Esophagus (tissue), 2 donors: Measurements from ENCODE around the gene LHFPL3. TPM values are rescaled to one million over a fixed set of nuclear protein-coding genes. Genes with fewer than 3 reads are reported as not detected.
A peak's percentile ranks its signal among the peaks of the same experiment; 100 is the strongest.
"Not testable (repeated sequence)": the region's sequence is repeated elsewhere in the genome, so short reads cannot be mapped to it uniquely, and the experiment has no call there.

Experiments used
- H3K27ac ChIP-seq, 2 donors: one replicate each; pipeline ENCODE4 v1.5.1; 2013; ENCODE audit warnings: low read depth in 2 of 2, mild to moderate bottlenecking in 2 of 2, inconsistent platforms in 1 of 2, low read length in 1 of 2, moderate library complexity in 1 of 2
- H3K27me3 ChIP-seq, 2 donors: one replicate each; pipeline ENCODE4 v1.6.1; 2013; ENCODE audit warnings: low read length in 2 of 2, control low read depth in 1 of 2, mild to moderate bottlenecking in 1 of 2; ENCODE audit not compliant: insufficient read depth in 2 of 2, control insufficient read depth in 1 of 2
- H3K36me3 ChIP-seq, 2 donors: one replicate each; pipeline ENCODE4 v1.6.1; 2013; ENCODE audit warnings: low read length in 1 of 2; ENCODE audit not compliant: control insufficient read depth in 2 of 2, insufficient read depth in 2 of 2
- H3K4me1 ChIP-seq, 2 donors: one replicate each; pipeline ENCODE4 v1.6.1; 2013; ENCODE audit warnings: low read length in 1 of 2; ENCODE audit not compliant: control insufficient read depth in 2 of 2, insufficient read depth in 2 of 2
- H3K4me3 ChIP-seq, 2 donors: one replicate each; pipeline ENCODE4 v1.5.1; 2013; ENCODE audit warnings: low read length in 2 of 2, mild to moderate bottlenecking in 2 of 2, low read depth in 1 of 2, moderate library complexity in 1 of 2
- H3K9me3 ChIP-seq, 2 donors: one replicate each; pipeline ENCODE4 v1.6.1; 2013; ENCODE audit warnings: mild to moderate bottlenecking in 2 of 2, low read depth in 1 of 2, low read length in 1 of 2, moderate library complexity in 1 of 2; ENCODE audit not compliant: control insufficient read depth in 2 of 2, insufficient read depth in 1 of 2
- WGBS, 2 donors: extraction: QIAGEN DNeasy Blood & Tissue Kit; methylation state at CpG; one replicate each; pipeline ENCODE4 v1.1.7; 2013; 5-methylcytosine and 5-hydroxymethylcytosine counted together
- polyA plus RNA-seq, 2 donors: library from polyadenylated mRNA; stranded (reverse); fragments of 200-250 nt; gene quantifications; one replicate each; pipeline ENCODE4 v1.2.3, GENCODE V29; 2013
- donor health status: healthy with polysubstance abuse.
- donor health status: Bipolar disorder and iron deficiency.

Gene LHFPL3
- polyA plus RNA-seq, 2 donors, result not detected

GRCh38 chr7:104937489-104937888 is 609.1 kb downstream of the LHFPL3 start:
- not testable (repeated sequence) for H3K27ac ChIP-seq, H3K4me1 ChIP-seq, H3K4me3 ChIP-seq, H3K9me3 ChIP-seq, H3K27me3 ChIP-seq, H3K36me3 ChIP-seq
- WGBS, 2 donors, result 95 to 98% methylated on average over 6 of the region's 6 CpGs

GRCh38 chr7:104938741-104939390 is 610.5 kb downstream of the LHFPL3 start:
- WGBS, 2 donors, result 90 to 96% methylated on average over 1 of the region's 1 CpG
- no peaks in the 10 kb centered on the region for H3K36me3 ChIP-seq
- no peaks in the 10 kb centered on the region for H3K27me3 ChIP-seq
- no peaks in the 10 kb centered on the region for H3K9me3 ChIP-seq
- no peak overlapping the region for H3K4me3 ChIP-seq
- H3K4me1 ChIP-seq, result peaks cover 0 to 7% of the 10 kb centered on the region in 2 donors
- H3K27ac ChIP-seq, result no peak overlapping the region

- WGBS, 2 donors, result 95 to 96% methylated on average over 42 to 43 of the region's 43 CpGs
- Histone ChIP-seq H3K4me1 (peaks cover 0 to 7% of the 10 kb centered on the region in 2 donors), H3K4me3 (no peak overlapping the region), H3K27me3 (no peaks in the 10 kb centered on the region), H3K9me3 (no peaks in the 10 kb centered on the region), H3K36me3 (no peaks in the 10 kb centered on the region), H3K27ac (no peak overlapping the region)
Observed at GRCh38 chr7:104940023-104940710, 611.8 kb downstream of the LHFPL3 start.

DNA sequence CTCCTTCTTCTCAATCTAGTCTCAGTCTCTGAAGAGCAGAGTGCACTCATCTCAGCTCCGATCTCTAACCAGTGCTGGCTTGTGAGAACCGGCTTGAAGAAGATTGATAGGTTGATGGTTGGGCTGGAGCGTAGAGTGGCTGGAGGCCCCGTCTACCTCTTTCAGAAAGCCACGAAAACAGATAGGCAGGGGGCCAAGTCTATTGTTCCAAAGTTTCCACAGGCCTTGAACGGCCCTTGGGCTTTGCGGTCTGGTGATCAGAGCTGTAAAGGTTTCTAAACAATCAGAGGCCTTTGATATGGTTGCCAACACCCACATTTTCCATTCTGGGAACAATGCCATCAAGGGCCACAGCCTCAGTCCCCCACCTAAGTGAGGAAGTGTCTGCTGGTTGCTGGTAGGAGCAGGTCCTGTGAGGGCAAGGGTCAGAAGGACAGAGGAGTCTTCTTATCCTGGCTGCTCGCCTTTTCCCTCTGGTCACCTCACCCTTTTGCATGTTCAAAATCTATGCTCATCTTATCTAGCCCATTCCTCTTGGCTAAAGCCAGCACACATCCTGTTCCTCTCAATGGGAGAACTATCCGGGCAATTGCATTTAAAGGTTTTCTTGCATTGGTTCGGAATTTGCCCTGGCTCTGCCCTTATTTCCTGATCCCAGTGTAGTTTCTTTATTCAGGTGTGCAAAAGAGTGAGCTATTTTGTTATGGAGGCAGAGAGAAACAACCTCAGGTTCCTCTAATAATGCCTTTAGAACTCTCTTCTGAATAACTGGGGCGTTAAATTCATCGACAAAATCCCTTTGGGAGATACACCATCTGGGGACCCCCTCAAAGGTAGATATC is 615.3 kb downstream of the LHFPL3 start:
- 21 to 23% methylated on average over 12 of the region's 12 CpGs for WGBS, 2 donors
- H3K27me3 ChIP-seq, result no peaks in the 10 kb centered on the region
- no peak overlapping the region for H3K4me3 ChIP-seq
- no peaks in the 10 kb centered on the region for H3K36me3 ChIP-seq
- H3K27ac ChIP-seq, result peak overlapping the region; percentile 71 to 89
- H3K9me3 ChIP-seq, result no peaks in the 10 kb centered on the region
- H3K4me1 ChIP-seq, result peaks cover 0 to 7% of the 10 kb centered on the region in 2 donors

DNA sequence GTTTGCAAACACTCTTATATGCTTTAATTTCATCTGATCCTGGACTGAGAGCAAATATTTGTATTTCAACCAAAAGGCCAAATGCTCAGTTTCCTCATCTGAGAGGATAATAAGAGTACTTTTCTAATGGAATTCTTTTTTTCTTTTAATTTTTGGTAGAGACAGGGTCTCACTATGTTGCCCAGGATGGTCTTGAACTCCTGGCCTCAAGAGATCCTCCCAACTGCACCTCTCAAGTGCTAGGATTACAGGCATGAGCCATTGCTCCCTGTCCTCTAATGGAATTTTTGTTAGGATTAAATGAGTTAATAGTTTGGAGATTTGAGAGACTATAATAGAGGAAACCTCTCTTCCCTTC is 617.2 kb downstream of the LHFPL3 start:
- H3K4me1 ChIP-seq, result peaks cover 0 to 7% of the 10 kb centered on the region in 2 donors
- peak overlapping the region; percentile 71 to 89 for H3K27ac ChIP-seq
- H3K4me3 ChIP-seq, result no peak overlapping the region

DNA sequence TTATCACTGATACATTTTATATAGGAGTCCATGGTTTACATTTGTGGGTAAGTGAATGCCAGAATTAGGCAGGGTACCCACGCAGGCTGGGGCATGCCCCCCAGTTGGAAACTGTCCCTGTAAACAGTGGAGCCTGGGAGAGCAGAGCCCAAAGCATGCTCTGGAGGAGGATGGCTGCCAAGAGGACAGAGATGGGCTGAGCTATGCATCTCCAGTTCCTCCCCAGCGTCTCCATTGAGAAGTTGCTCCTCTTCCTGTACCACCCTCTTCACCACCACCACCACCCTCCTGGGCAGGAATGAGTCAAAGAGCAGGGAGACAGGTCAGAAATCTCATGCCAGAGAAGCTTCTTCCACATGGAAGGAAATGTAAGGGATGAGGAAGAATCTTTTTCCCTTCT is 617.9 kb downstream of the LHFPL3 start:
- Histone ChIP-seq H3K36me3 (no peaks in the 10 kb centered on the region), H3K4me3 (no peak overlapping the region), H3K27ac (peak overlapping the region; percentile 71 to 93), H3K27me3 (no peaks in the 10 kb centered on the region), H3K9me3 (no peaks in the 10 kb centered on the region), H3K4me1 (peaks cover 0 to 7% of the 10 kb centered on the region in 2 donors)
- 22 to 29% methylated on average over 2 of the region's 2 CpGs for WGBS, 2 donors

More for the DNA sequence above, 617.2 kb downstream of the LHFPL3 start:
- Histone ChIP-seq H3K9me3 (no peaks in the 10 kb centered on the region), H3K36me3 (no peaks in the 10 kb centered on the region), H3K27me3 (no peaks in the 10 kb centered on the region)

DNA sequence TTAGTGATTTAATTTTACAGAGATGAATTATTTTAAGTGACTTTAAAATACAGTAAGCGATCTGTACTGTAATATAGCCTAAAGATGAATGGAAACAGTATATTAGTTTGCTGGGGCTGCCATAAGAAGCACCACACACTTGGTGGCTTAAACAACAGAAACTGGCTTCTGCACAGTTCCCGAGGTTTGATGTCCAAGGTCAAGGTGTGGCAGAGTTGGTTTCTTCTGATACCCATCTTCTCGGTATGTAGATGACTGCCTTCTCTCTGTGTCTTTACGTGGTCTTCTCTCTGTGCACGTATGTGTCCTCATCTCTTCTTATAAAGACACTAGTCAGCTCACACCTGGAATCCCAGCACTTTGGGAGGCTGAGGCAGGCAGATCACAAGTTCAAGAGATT is 621.6 kb downstream of the LHFPL3 start:
- H3K27me3 ChIP-seq, result no peaks in the 10 kb centered on the region
- H3K4me1 ChIP-seq, result peaks cover 0 to 3% of the 10 kb centered on the region in 2 donors
- no peak overlapping the region for H3K27ac ChIP-seq
- no peaks in the 10 kb centered on the region for H3K36me3 ChIP-seq
- H3K4me3 ChIP-seq, result no peak overlapping the region
- no peaks in the 10 kb centered on the region for H3K9me3 ChIP-seq
- WGBS, 2 donors, result 88 to 92% methylated on average over 5 of the region's 5 CpGs

DNA sequence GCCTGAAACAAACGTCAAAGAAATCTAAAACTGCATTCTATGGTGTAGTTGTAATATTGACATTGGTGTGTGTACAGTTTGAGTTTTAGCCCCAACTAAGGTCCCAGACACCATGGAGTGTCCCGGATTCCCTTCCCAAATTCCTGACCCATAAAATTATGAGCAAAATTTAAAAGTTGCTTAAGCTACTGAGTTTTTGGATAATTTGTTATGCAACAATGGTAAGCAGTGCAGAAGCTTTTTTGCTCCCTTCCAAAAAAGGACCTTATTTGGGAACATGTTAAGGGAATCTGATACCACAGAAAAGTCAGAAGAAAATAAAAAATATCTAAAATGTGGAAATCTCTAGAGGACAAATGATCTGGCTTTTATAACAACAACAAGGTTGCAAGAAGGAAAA is 622.4 kb downstream of the LHFPL3 start:
- no peak overlapping the region for H3K4me3 ChIP-seq
- no peaks in the 10 kb centered on the region for H3K36me3 ChIP-seq
- no peaks in the 10 kb centered on the region for H3K27me3 ChIP-seq
- H3K27ac ChIP-seq, result no peak overlapping the region
- H3K4me1 ChIP-seq, result peaks cover 0 to 3% of the 10 kb centered on the region in 2 donors
- no peaks in the 10 kb centered on the region for H3K9me3 ChIP-seq
- 48 to 54% methylated on average over 2 of the region's 2 CpGs for WGBS, 2 donors

DNA sequence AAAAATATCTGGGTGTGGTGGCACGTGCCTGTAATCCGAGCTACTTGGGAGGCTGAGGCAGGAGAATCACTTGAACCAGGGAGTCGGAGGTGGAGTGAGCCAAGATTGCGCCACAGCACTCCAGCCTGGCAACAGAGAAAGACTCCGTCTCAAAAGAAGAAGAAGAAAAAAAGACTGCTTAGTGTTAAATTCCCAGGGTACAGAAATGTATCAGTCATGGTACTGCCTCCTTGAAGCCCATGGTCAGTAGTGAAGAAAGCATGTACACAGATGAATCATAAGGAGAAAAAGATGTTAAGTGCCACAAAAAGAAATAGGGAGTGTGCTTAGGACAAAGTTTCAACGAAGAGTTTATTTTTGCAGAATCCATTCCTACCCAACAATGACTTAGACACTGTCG is 623.1 kb downstream of the LHFPL3 start:
- Histone ChIP-seq H3K4me3 (no peak overlapping the region), H3K9me3 (no peaks in the 10 kb centered on the region), H3K27me3 (no peaks in the 10 kb centered on the region), H3K27ac (no peak overlapping the region), H3K36me3 (no peaks in the 10 kb centered on the region), H3K4me1 (no peaks in the 10 kb centered on the region)
- WGBS, 2 donors, result 66 to 67% methylated on average over 7 of the region's 7 CpGs
